Right lobe of liver (tissue), 4 donors: Measurements from ENCODE around the gene IKBKE.

Experiments used
- CTCF ChIP-seq, 4 donors: fragments of 200-600 bp in 3 of 4; fragments of 450-650 bp in 1 of 4; IDR thresholded peaks; one replicate each; pipeline versions ENCODE4 v1.5.1 to v1.8.0; 2016 to 2022; ENCODE audit warnings: antibody characterized with exemption in 4 of 4, mild to moderate bottlenecking in 2 of 4
- POLR2A ChIP-seq: fragments of 450-650 bp; IDR thresholded peaks from one replicate; pipeline ENCODE4 v1.6.1; 2017; ENCODE audit warnings: antibody characterized with exemption, mild to moderate bottlenecking
- donor health status: DM: no; HTN: no; CAD: no.
- donor health status: DM: no; HTN: no; CAD: no.
- donor health status: DM: no; HTN: yes; CAD: no.

- TF ChIP-seq CTCF (IDR thresholded peaks at IDR 0.05) (no peak), POLR2A (no peak)
These were observed 6.3 kb downstream of the IKBKE start for GRCh38 chr1:206476591-206476990.
